SK-N-SH (cell line): ENCODE measurements around the gene RBM33. TPM values are rescaled to one million over a fixed set of nuclear protein-coding genes. Genes with fewer than 3 reads are reported as not detected.

ENCODE experiments used
- CTCF ChIA-PET: fragments of 300-600, 350-600 bp; formaldehyde crosslinking; extraction: SDS; loops from one replicate; lab custom pipeline; 2021; lab: Yijun Ruan, JAX
- POLR2A ChIA-PET: fragments of 350-600 bp; sonication (Branson Sonifier 250); formaldehyde crosslinking; extraction: SDS; loops from one replicate; lab custom pipeline; 2020; ENCODE audit warnings: antibody characterized with exemption, inconsistent platforms; lab: Yijun Ruan, JAX
- DNase-seq: peaks from one replicate; pipeline ENCODE4 v3.0.0; 2012
- H2AFZ ChIP-seq: fragments of 200-600 bp; sonication (generic); 2 replicates; pipeline ENCODE4 v1.8.1; 2016; ENCODE audit warnings: antibody characterized with exemption, mild to moderate bottlenecking, low read depth
- H3F3A ChIP-seq: fragments of 200-600 bp; sonication (generic); replicated peaks from 2 replicates; pipeline ENCODE3; 2016; ENCODE audit warnings: antibody characterized with exemption, mild to moderate bottlenecking; ENCODE audit not compliant: insufficient read depth
- H3K27ac ChIP-seq, 2 experiments: fragments of 200-500 bp in 1 of 2; fragments of 200-600 bp in 1 of 2; sonication (Bioruptor generic) in 1 of 2; sonication (generic), shearing (Covaris generic) in 1 of 2; 2 replicates each; pipeline versions ENCODE4 v1.5.1 to v1.6.1; 2014 to 2016; ENCODE audit warnings: low read depth in 2 of 2, inconsistent platforms in 1 of 2, low read length in 1 of 2, mild to moderate bottlenecking in 1 of 2, mixed read lengths in 1 of 2
- H3K27me3 ChIP-seq: fragments of 200-600 bp; sonication (generic), shearing (Covaris generic); 2 replicates; pipeline ENCODE4 v1.6.1; 2016; ENCODE audit warnings: mixed run types; ENCODE audit not compliant: insufficient read depth
- H3K36me3 ChIP-seq, 2 experiments: fragments of 200-500 bp in 1 of 2; fragments of 200-600 bp in 1 of 2; sonication (Bioruptor generic) in 1 of 2; sonication (generic) in 1 of 2; replicated peaks in 1 of 2; 2 replicates each; pipeline versions ENCODE3 to v1.5.1; 2014 to 2016; ENCODE audit warnings: low read length in 1 of 2, mild to moderate bottlenecking in 1 of 2; ENCODE audit not compliant: insufficient read depth in 2 of 2, control insufficient read depth in 1 of 2
- H3K4me1 ChIP-seq, 2 experiments: fragments of 200-500 bp in 1 of 2; fragments of 200-600 bp in 1 of 2; sonication (Bioruptor generic) in 1 of 2; sonication (generic), shearing (Covaris generic) in 1 of 2; 2 replicates each; pipeline versions ENCODE4 v1.5.1 to v1.6.1; 2014 to 2016; ENCODE audit warnings: low read depth in 1 of 2, low read length in 1 of 2, mixed run types in 1 of 2; ENCODE audit not compliant: insufficient read depth in 2 of 2, control insufficient read depth in 1 of 2
- H3K4me2 ChIP-seq: fragments of 200-600 bp; sonication (generic), shearing (Covaris generic); 2 replicates; pipeline ENCODE4 v1.6.1; 2017; ENCODE audit warnings: mixed run types
- H3K4me3 ChIP-seq, 2 experiments: fragments of 200-500 bp in 1 of 2; fragments of 200-600 bp in 1 of 2; sonication (Bioruptor generic) in 1 of 2; sonication (generic), shearing (Covaris generic) in 1 of 2; 2 replicates each; pipeline versions ENCODE4 v1.5.1 to v1.8.1; 2014 to 2016; ENCODE audit warnings: low read depth in 2 of 2, inconsistent platforms in 1 of 2, low read length in 1 of 2, mild to moderate bottlenecking in 1 of 2, mixed read lengths in 1 of 2, moderate library complexity in 1 of 2
- H3K79me2 ChIP-seq: fragments of 200-600 bp; sonication (generic); 2 replicates; pipeline ENCODE4 v1.8.1; 2017; ENCODE audit warnings: mild to moderate bottlenecking; ENCODE audit not compliant: insufficient read depth
- H3K9ac ChIP-seq: fragments of 200-600 bp; sonication (generic); 2 replicates; pipeline ENCODE4 v1.6.1; 2017; ENCODE audit warnings: mixed run types
- H3K9me2 ChIP-seq: fragments of 200-600 bp; sonication (generic); 2 replicates; pipeline ENCODE4 v1.6.1; 2017; ENCODE audit warnings: mixed run types
- H3K9me3 ChIP-seq: fragments of 200-600 bp; sonication (generic); 2 replicates; pipeline ENCODE4 v1.6.1; 2017; ENCODE audit warnings: mixed run types, mild to moderate bottlenecking, moderate library complexity
- H4K20me1 ChIP-seq: fragments of 200-600 bp; sonication (generic); 2 replicates; pipeline ENCODE4 v1.6.1; 2017; ENCODE audit warnings: mild to moderate bottlenecking, mixed run types; ENCODE audit not compliant: insufficient read depth
- EP300 ChIP-seq, 2 experiments: IDR thresholded peaks; 2 replicates each; pipeline versions ENCODE4 v1.4.0 to v1.6.1; 2012; ENCODE audit warnings: borderline replicate concordance in 1 of 2, low read depth in 1 of 2, low read length in 1 of 2
- EZH2phosphoT487 ChIP-seq: fragments of 200-600 bp; sonication (generic); IDR thresholded peaks from 2 replicates; pipeline ENCODE4 v1.6.1; 2017; ENCODE audit warnings: low read depth, mixed run types, mild to moderate bottlenecking, antibody characterized with exemption, moderate library complexity, borderline replicate concordance
- FOSL2 ChIP-seq: IDR thresholded peaks from 2 replicates; pipeline ENCODE4 v1.4.0; 2012; ENCODE audit warnings: low read depth, mild to moderate bottlenecking, moderate library complexity, borderline replicate concordance
- GABPA ChIP-seq: IDR thresholded peaks from 2 replicates; pipeline ENCODE4 v1.4.0; 2012; ENCODE audit warnings: low read depth, mild to moderate bottlenecking
- PBX3 ChIP-seq: IDR thresholded peaks from 2 replicates; pipeline ENCODE4; 2012
- REST ChIP-seq: IDR thresholded peaks from 2 replicates; pipeline ENCODE4 v1.6.1; 2012; ENCODE audit warnings: mild to moderate bottlenecking, low read depth, low read length, moderate library complexity
- WGBS: methylation state at CpG from one replicate; pipeline ENCODE4 v1.1.6; 2017; ENCODE audit warnings: low lambda C conversion rate; 5-methylcytosine and 5-hydroxymethylcytosine counted together
- polyA plus RNA-seq, 3 experiments: library from polyadenylated mRNA; depleted of rRNA; stranded (reverse); fragments of >200 nt; gene quantifications; 2 replicates each; pipeline ENCODE4 v1.2.3, GENCODE V29; 2012

Gene RBM33
- polyA plus RNA-seq, 1 of the 3 experiments (the other 2 are of a cell fraction): 13.8 TPM

GRCh38 chr7:155649588-155649987, 5.1 kb downstream of the RBM33 start (continued):
- TF ChIP-seq REST: no peak

GRCh38 chr7:155652156-155653114, 8.0 kb downstream of the RBM33 start:
- CTCF ChIA-PET: interaction anchor here (0.7 kb wide), 1 partner anchor 11 kb away, joined by 3 read pairs; no protein-coding TSS in a partner anchor
- Histone ChIP-seq H3K79me2 (peaks cover 100% of the 10 kb centered on the region), H3K4me1 (no peaks in the 10 kb centered on the region; a peak in 2 of 4 replicates), H3F3A (peaks cover 21% of the 10 kb centered on the region), H3K9ac (no peak overlapping the region), H3K27ac (peak overlapping the region in 1 of 2 experiments; percentile 14; a peak in 1 of 4 replicates), H3K9me2 (no peaks in the 10 kb centered on the region), H2AFZ (no peak overlapping the region), H4K20me1 (peaks cover 87% of the 10 kb centered on the region), H3K9me3 (peaks cover 24% of the 10 kb centered on the region), H3K4me2 (no peak overlapping the region), H3K4me3 (no peak overlapping the region), H3K27me3 (no peaks in the 10 kb centered on the region), H3K36me3 (peaks cover 25 to 48% of the 10 kb centered on the region in 2 experiments)
- TF ChIP-seq FOSL2 (0 out of 2 replicates have a peak, but pooled peaks have one; percentile 4), EZH2phosphoT487 (no peak), PBX3 (no peak), GABPA (no peak)
- 90% methylated on average over 6 of the region's 6 CpGs for WGBS
- DNase-seq: no peak
- POLR2A ChIA-PET: no interaction called here

GRCh38 chr7:155653803-155654202, 9.3 kb downstream of the RBM33 start:
- Histone ChIP-seq H3K9ac (no peak overlapping the region), H3K4me3 (no peak overlapping the region), H3K79me2 (peaks cover 100% of the 10 kb centered on the region), H3F3A (peaks cover 19% of the 10 kb centered on the region), H3K4me1 (no peaks in the 10 kb centered on the region; a peak in 2 of 4 replicates), H3K9me3 (peaks cover 14% of the 10 kb centered on the region), H3K27me3 (no peaks in the 10 kb centered on the region), H3K36me3 (peaks cover 11 to 34% of the 10 kb centered on the region in 2 experiments), H3K4me2 (no peak overlapping the region), H4K20me1 (peaks cover 98% of the 10 kb centered on the region), H3K27ac (no peak overlapping the region), H2AFZ (no peak overlapping the region), H3K9me2 (no peaks in the 10 kb centered on the region)
- CTCF ChIA-PET: no interaction called here
- DNase-seq: no peak
- TF ChIP-seq EP300 (IDR thresholded peaks at IDR 0.05; ENCODE audit: borderline replicate concordance in 1 of 2, low read depth in 1 of 2, low read length in 1 of 2): no peak
- POLR2A ChIA-PET: no interaction called here
- WGBS: 89% methylated on average over 2 of the region's 2 CpGs
